ENCODE data around the gene C10orf62.

C10orf62 gene

GRCh38 chr10:97587183-97587582, 2.3 kb upstream of the C10orf62 start:
- DNase-seq, result no peak

GRCh38 chr10:97590082-97590747, 694 bp downstream of the C10orf62 start:
- DNase-seq, result no peak

DNA sequence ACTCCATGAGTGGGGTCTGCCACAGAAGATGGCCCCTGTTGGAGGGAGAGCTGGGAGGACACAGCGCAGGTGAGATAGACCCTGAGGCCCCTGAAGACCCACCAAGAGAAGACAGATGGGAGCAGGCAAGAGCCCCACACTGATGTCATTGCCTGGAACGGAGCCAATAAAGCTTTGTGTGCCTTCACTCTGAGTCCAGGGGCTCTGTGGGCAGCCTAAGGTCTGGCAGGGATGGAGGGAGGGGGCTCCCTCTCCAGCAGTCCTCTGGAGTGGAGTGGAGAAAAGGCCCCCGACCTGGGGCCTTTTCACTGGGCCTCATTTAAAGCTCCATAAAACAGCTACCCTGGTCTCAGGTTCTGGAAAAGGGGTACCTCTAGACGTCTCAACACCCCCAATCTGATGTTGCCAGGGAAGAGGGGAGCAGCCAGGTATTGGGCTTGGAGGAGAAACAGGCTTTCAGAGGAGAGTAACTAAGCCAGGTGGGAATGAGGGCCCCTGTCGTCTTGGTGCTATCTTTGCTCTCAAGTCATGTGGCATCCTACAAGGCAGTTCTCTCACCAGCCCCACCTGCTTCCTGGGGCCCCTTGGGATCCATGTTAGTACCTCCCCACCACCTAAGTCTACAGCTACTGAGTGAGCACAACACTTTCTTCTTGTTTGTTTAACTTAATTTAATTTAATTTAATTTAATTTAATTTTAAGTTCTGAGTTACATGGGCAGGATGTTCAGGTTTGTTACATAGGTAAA, 1.4 kb downstream of the C10orf62 start:
- no peak for DNase-seq

GRCh38 chr10:97593421-97593820, 3.9 kb downstream of the C10orf62 start:
- DNase-seq, result no peak

GRCh38 chr10:97596101-97597082, 6.9 kb downstream of the C10orf62 start:
- no peak for DNase-seq

DNA sequence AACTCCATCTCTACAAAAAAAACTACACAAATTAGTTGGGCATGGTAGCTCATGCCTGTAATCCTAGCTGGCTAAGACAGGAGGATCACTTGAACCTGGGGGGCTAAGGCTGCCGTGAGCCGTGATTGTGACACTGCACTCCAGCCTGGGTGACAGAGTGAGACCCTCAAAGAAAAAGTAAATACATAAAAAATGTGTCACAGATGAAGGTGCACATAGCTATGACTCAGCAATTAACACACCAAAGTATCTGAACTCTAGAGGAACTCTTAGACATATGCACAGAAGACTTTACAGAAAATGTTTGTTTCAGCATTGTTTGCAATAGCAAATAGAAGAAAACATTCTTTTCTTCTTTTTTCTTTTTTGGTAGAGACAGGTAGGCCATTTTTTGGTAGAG, 8.3 kb downstream of the C10orf62 start:
- no peak for DNase-seq

DNA sequence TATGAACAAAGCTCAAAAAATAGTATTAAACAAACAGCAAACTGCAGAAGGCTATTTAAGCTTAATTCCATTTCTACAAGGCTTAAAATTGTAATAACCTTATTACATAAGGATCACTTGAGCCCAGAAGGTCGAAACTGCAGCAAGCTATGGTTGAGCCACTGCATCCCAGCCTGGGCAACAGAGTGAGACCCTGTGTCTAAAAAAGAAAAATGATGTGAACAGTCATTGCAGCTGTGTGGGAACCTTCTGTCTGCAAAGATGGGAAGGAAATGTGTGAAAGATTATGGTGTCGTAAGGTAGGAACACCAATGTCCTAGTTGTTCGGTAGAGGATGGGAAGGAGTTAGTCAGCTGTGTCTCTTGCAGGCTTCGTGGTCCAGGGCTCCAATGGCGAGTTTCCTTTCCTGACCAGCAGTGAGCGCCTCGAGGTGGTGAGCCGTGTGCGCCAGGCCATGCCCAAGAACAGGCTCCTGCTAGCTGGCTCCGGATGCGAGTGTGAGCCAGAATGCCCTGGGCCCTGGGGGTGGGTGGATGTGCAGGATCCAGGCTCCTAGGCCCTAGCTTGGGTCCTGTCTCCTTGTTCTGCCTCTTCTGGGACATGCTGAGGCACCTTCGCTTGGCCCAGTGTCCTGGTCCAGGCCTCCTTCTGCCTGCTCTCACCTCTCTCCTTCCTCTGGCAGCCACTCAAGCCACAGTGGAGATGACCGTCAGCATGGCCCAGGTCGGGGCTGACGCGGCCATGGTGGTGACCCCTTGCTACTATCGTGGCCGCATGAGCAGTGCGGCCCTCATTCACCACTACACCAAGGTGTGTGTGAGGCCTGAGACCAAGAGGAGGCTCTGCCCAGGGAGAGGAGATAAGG, 9.1 kb downstream of the C10orf62 start:
- DNase-seq, result no peak

DNA sequence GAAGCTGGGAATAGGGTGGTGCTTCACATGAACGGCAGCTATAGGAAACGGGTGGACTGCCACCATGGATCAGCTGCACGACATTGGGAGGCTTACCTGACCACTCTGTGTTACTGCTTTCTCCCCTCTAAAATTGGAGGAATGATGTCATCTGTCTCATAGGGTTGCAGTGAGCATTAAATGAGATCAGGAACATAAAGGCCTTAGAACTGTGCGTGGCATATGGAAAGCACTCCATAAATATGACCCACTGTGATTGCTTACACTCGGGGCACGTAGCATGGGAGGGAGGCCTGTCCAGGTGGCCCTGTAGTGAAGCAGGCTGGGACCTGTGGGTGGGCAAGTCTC, 9.7 kb downstream of the C10orf62 start:
- DNase-seq, result no peak

- DNase-seq, result no peak
Measured at GRCh38 chr10:97600616-97601015, 11.1 kb downstream of the C10orf62 start.

DNA sequence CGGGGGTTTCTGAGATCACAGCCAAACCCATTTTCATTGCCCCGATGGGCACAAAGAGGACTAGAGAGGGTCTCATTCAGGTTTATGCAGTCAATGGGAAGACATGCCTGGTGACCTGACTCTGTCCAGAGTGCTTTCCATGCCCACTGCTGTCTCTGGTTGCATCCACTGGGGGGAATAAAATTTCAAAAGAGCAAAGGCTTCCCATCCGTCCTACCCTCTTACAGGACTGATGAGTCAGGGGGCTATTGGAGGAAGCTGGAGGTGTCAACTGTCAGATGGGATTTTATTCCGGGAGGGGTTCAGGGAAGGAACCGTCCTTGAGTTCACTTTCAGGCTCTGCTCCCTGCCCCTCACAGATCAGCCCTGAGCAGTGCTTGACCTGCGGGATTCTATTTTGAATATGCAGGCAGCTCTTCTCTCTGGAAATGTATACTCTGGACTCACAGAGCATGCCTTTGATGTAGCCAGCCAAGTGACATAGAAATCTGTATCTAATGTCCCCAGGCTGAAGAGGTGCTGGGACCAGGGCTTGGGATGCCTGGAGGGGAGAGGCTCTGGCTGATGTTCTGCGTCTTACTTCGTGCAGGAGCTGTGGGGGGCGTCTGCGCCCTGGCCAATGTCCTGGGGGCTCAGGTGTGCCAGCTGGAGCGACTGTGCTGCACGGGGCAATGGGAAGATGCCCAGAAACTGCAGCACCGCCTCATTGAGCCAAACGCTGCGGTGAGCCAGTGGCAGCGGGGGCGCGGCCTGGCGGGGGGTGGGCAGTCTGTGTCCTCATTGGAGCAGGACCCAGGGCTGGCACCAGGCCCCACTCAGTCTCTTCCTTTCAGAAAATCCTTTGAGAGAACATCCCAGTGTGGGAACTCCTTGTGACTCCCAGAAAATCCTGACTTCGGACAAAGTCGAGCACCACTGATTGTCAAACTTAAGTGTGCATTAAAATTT, 12.0 kb downstream of the C10orf62 start:
- no peak for DNase-seq

- no peak for DNase-seq
Measured at GRCh38 chr10:97607095-97607636, 17.6 kb downstream of the C10orf62 start.

GRCh38 chr10:97608991-97609561, 19.6 kb downstream of the C10orf62 start:
- no peak for DNase-seq

DNA sequence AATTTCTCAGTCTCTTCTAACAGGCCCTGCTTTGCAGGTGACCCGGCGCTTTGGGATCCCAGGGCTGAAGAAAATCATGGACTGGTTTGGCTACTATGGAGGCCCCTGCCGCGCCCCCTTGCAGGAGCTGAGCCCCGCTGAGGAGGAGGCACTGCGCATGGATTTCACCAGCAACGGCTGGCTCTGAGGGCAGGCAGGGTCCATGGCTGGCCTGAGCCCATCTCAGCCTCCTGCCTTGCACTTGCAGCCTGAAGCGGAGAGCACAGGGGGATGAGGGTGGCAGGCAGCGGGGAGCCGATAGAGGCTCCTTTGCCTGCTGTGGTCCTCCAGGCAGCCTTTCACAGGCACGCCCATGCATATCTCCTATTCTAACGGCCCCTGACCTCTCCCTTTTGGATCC, 22.0 kb downstream of the C10orf62 start:
- no peak for DNase-seq

GRCh38 chr10:97612386-97612785, 22.9 kb downstream of the C10orf62 start:
- no peak for DNase-seq

DNA sequence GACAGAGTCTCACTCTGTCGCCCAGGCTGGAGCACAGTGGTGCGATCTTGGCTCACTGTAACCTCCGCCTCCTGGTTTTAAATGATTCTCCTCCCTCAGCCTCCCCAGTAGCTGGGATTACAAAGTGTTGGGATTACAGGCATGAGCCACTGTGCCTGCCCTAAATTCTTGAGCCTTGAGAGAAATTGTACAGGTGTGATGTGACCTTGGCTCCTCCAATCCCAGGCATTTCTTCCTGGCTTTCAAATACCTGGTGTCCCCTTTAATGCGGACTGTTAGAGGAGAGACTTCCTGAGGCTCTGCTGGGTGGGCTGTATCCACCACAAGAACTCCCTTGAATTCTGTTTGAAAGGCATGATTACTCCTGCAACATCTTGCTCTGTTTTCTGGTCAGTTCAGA, 28.8 kb downstream of the C10orf62 start:
- DNase-seq, result no peak

- DNase-seq, result no peak
Measured at GRCh38 chr10:97618733-97619132, 29.2 kb downstream of the C10orf62 start.

- no peak for DNase-seq
Measured at GRCh38 chr10:97623277-97623676, 33.8 kb downstream of the C10orf62 start.

DNA sequence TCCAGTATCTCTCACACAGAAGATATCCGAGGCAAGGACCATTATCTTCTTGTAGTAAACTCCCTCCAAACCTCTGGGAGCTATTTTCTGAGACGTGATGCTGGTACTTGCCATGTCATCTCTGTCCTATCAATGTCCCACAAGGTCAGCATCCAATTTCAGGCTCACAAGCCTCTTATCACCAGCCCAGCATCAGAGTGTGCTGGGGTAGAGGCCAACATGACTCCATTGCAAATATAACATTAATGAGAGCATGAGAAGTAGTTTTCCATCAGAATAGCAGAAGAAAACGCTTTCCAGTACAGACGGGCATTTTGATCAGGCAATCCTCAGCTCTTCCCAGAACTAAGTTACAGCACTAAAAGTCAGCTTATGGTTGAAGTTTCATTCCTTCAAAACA, 38.2 kb downstream of the C10orf62 start:
- no peak for DNase-seq

DNA sequence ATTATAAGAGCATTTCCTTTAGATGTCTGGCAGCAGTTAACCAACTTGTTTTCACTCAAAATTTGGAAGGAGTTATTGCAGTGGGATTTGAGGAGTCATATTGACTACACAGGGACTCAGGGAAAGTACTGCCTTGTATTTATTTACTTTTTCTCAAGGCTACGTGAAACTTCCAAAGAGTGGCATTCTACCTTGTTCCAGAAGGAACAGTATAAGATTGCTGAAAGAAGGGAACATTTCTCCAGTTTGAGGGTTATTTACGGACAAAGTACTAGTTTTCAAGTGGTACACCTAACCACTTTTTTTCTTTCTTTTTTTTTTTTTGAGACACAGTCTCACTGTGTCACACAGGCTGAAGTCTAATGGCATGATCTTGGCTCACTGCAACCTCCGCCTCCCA, 38.7 kb downstream of the C10orf62 start:
- DNase-seq, result no peak

DNA sequence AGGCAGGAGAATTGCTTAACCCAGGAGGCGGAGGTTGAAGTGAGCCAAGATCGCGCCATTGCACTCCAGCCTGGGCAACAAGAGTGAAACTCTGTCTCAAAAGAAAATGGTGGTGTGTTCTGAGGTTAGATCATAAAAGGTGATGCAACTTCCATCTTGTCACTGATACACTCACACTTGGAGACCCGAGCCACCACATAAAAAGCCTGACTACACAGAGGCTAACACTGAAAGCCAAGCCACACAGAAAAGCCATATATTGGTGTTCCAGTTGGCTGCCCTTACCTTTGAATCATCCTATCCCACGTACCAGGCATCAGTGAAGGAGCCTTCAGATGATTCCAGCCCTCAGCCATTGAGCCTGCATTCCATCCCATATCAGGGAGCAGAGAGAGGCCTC, 39.8 kb downstream of the C10orf62 start:
- DNase-seq, result no peak

DNA sequence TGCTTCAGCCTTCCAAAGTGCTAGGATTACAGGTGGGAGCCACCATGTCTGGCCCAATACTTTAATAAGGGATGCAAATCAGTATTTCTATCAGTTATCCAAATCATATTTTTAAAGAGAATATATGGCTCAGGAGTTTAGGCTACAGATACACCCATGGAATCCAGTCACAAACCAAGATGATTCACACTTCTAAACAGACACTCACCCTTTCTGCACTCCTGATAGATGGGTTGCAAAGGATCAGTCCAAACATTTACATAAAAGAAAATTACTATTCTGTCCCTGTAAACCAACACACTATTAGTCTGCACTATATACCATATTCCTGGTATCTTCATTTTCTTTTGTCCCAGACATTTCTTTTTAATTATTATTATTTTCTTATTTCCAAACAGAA, 41.6 kb downstream of the C10orf62 start:
- no peak for DNase-seq

Data from activated CD4-positive, CD25-positive, alpha-beta regulatory T cell (primary cell).